ENCODE measurements around the gene BMP6. TPM values are rescaled to one million over a fixed set of nuclear protein-coding genes. Genes with fewer than 3 reads are reported as not detected.

Gene BMP6
- total RNA-seq, 1 experiment from 2014 or later: 13.6 TPM

- H3K4me3 ChIP-seq (ENCODE audit: low read depth in 2 of 2, low read length in 2 of 2): no peak overlapping the region; a peak in 1 of 4 replicates
- ChIA-PET CTCF (interaction anchor here (0.7 kb wide), 1 partner anchor 25 kb away, joined by 5 read pairs; no protein-coding TSS in a partner anchor), POLR2A (interaction anchor here (0.7 kb wide), 2 partner anchors 20 to 259 kb away, joined by 3 to 9 read pairs; no protein-coding TSS in a partner anchor)
- H3K36me3 ChIP-seq (ENCODE audit: control insufficient read depth, insufficient read depth, low read length): no peaks in the 10 kb centered on the region
- peak; percentile 62; the same call in 1 of the 2 replicates for ATAC-seq
- in situ Hi-C loops (cut with HindIII; ENCODE audit: low pct_unique_long_range_greater_than_20kb, low sequenced_read_pairs): no loop called here
- TF ChIP-seq, protein P1, sequence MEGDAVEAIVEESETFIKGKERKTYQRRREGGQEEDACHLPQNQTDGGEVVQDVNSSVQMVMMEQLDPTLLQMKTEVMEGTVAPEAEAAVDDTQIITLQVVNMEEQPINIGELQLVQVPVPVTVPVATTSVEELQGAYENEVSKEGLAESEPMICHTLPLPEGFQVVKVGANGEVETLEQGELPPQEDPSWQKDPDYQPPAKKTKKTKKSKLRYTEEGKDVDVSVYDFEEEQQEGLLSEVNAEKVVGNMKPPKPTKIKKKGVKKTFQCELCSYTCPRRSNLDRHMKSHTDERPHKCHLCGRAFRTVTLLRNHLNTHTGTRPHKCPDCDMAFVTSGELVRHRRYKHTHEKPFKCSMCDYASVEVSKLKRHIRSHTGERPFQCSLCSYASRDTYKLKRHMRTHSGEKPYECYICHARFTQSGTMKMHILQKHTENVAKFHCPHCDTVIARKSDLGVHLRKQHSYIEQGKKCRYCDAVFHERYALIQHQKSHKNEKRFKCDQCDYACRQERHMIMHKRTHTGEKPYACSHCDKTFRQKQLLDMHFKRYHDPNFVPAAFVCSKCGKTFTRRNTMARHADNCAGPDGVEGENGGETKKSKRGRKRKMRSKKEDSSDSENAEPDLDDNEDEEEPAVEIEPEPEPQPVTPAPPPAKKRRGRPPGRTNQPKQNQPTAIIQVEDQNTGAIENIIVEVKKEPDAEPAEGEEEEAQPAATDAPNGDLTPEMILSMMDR (IDR thresholded peaks at IDR 0.05): no peak
- TF ChIP-seq, protein P2, sequence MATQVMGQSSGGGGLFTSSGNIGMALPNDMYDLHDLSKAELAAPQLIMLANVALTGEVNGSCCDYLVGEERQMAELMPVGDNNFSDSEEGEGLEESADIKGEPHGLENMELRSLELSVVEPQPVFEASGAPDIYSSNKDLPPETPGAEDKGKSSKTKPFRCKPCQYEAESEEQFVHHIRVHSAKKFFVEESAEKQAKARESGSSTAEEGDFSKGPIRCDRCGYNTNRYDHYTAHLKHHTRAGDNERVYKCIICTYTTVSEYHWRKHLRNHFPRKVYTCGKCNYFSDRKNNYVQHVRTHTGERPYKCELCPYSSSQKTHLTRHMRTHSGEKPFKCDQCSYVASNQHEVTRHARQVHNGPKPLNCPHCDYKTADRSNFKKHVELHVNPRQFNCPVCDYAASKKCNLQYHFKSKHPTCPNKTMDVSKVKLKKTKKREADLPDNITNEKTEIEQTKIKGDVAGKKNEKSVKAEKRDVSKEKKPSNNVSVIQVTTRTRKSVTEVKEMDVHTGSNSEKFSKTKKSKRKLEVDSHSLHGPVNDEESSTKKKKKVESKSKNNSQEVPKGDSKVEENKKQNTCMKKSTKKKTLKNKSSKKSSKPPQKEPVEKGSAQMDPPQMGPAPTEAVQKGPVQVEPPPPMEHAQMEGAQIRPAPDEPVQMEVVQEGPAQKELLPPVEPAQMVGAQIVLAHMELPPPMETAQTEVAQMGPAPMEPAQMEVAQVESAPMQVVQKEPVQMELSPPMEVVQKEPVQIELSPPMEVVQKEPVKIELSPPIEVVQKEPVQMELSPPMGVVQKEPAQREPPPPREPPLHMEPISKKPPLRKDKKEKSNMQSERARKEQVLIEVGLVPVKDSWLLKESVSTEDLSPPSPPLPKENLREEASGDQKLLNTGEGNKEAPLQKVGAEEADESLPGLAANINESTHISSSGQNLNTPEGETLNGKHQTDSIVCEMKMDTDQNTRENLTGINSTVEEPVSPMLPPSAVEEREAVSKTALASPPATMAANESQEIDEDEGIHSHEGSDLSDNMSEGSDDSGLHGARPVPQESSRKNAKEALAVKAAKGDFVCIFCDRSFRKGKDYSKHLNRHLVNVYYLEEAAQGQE (IDR thresholded peaks at IDR 0.05; ENCODE audit: insufficient read depth in 1 of 2, low read depth in 2 of 2, low read length in 1 of 2): no peak
- TF ChIP-seq TCF7L2 (IDR thresholded peaks at IDR 0.05; ENCODE audit: low read depth, low read length) (no peak), SIN3A (IDR thresholded peaks at IDR 0.05; ENCODE audit: borderline replicate concordance, insufficient read depth, low read depth, low read length) (no peak), POLR2AphosphoS5 (IDR thresholded peaks at IDR 0.05; ENCODE audit: low read depth, low read length) (no peak)
- no peaks in the 10 kb centered on the region for H3K9me3 ChIP-seq (ENCODE audit: control insufficient read depth, insufficient read depth, low read depth, low read length)
- no peak overlapping the region for H3K27ac ChIP-seq (ENCODE audit: low read length)
- intact Hi-C loops (cut with micrococcal nuclease; ENCODE audit: unreplicated experiment): no loop called here
- H3K27me3 ChIP-seq (ENCODE audit: control insufficient read depth, insufficient read depth, low read length): no peaks in the 10 kb centered on the region
- BruUV-seq (replicated peaks): no TSS peak
- DNase-seq (ENCODE audit: low read depth, low spot score): no peak
- no peaks in the 10 kb centered on the region for H3K4me1 ChIP-seq (ENCODE audit: control insufficient read depth, insufficient read depth, low read length)
Measured at GRCh38 chr6:7697820-7698623, 27.9 kb upstream of the BMP6 start.

DNA sequence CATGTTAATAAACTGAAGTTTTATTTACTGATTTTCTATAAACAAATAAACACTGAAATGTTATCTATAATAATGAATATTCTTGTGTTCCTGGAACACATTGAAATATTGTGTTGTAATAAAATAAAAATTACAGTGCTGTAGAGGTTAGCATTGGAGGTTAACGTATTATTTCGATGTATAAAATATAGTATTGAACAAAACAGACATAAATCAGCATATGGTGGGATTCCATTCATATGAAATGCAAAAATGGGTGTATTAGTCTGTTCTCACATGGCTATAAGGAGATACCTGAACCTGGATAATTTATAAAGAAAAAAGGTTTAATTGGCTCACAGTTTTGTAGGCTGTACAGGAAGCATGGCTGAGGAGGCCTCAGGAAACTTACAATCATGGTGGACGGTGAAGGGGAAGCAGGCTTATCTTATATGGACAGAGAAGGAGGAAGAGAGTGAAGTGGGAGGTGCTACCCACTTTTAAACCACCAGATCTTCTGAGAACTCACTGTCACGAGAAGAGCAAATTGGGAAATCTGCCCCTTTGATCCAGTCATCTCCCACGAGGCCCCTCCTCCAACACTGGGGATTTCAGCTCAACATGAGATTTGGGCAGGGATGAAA, 24.6 kb upstream of the BMP6 start:
- no peak for ATAC-seq
- BruUV-seq (replicated peaks): no TSS peak
- intact Hi-C loops (cut with micrococcal nuclease; ENCODE audit: unreplicated experiment) (no loop called here), in situ Hi-C loops (cut with HindIII; ENCODE audit: low pct_unique_long_range_greater_than_20kb, low sequenced_read_pairs) (no loop called here)
- no peak overlapping the region for H3K4me3 ChIP-seq (ENCODE audit: low read depth in 2 of 2, low read length in 2 of 2)
- H3K27ac ChIP-seq (ENCODE audit: low read length): no peak overlapping the region
- POLR2A ChIA-PET: no interaction called here
- DNase-seq (ENCODE audit: low read depth, low spot score): no peak
- no peak for TF ChIP-seq SIN3A (IDR thresholded peaks at IDR 0.05; ENCODE audit: borderline replicate concordance, insufficient read depth, low read depth, low read length)
- no peak for TF ChIP-seq POLR2AphosphoS5 (IDR thresholded peaks at IDR 0.05; ENCODE audit: low read depth, low read length)
- TF ChIP-seq TCF7L2 (IDR thresholded peaks at IDR 0.05; ENCODE audit: low read depth, low read length): no peak
- TF ChIP-seq, protein P2 (IDR thresholded peaks at IDR 0.05; ENCODE audit: insufficient read depth in 1 of 2, low read depth in 2 of 2, low read length in 1 of 2): no peak
- TF ChIP-seq, protein P1 (IDR thresholded peaks at IDR 0.05): no peak
- CTCF ChIA-PET: no interaction called here
- H3K27me3 ChIP-seq (ENCODE audit: control insufficient read depth, insufficient read depth, low read length): no peaks in the 10 kb centered on the region
- H3K36me3 ChIP-seq (ENCODE audit: control insufficient read depth, insufficient read depth, low read length): no peaks in the 10 kb centered on the region
- no peaks in the 10 kb centered on the region for H3K4me1 ChIP-seq (ENCODE audit: control insufficient read depth, insufficient read depth, low read length)
- no peaks in the 10 kb centered on the region for H3K9me3 ChIP-seq (ENCODE audit: control insufficient read depth, insufficient read depth, low read depth, low read length)
